ENCODE data around the gene CDPF1. TPM values are rescaled to one million over a fixed set of nuclear protein-coding genes. Genes with fewer than 3 reads are reported as not detected.

The CDPF1 gene
- total RNA-seq, 1 experiment from 2014 or later: 6.3 TPM

- DNase-seq (ENCODE audit: unreplicated experiment): no peak
- no peaks in the 10 kb centered on the region for H3K36me3 Mint-ChIP-seq (ENCODE audit: insufficient read depth, unreplicated experiment)
- intact Hi-C loops (cut with micrococcal nuclease): no loop called here
- no peaks in the 10 kb centered on the region for H3K9me3 Mint-ChIP-seq (ENCODE audit: unreplicated experiment)
- peaks cover 8% of the 10 kb centered on the region for H3K27me3 Mint-ChIP-seq (ENCODE audit: insufficient read depth, unreplicated experiment)
- TSS peak; percentile 35 for BruUV-seq (replicated peaks)
- no peak for TF ChIP-seq CTCF (IDR thresholded peaks at IDR 0.05; ENCODE audit: unreplicated experiment)
- peak overlapping the region; percentile 81 for H3K4me3 Mint-ChIP-seq (ENCODE audit: unreplicated experiment)
- CTCF ChIA-PET: interaction anchor here (0.6 to 1.4 kb wide), 2 partner anchors 10 to 22 kb away, joined by 4 read pairs; no protein-coding TSS in a partner anchor
- H3K27ac Mint-ChIP-seq (ENCODE audit: low read depth, unreplicated experiment): no peak overlapping the region
- POLR2A ChIA-PET: interaction anchor here (0.7 to 1.8 kb wide), 2 partner anchors 15 to 115 kb away, joined by 3 to 6 read pairs; no protein-coding TSS in a partner anchor
- H3K4me1 Mint-ChIP-seq (ENCODE audit: insufficient read depth, unreplicated experiment): peaks cover 5% of the 10 kb centered on the region
Observed at GRCh38 chr22:46251816-46252380, 1.8 kb upstream of the CDPF1 start.

- H3K4me1 Mint-ChIP-seq (ENCODE audit: insufficient read depth, unreplicated experiment): peaks cover 5% of the 10 kb centered on the region
- H3K36me3 Mint-ChIP-seq (ENCODE audit: insufficient read depth, unreplicated experiment): no peaks in the 10 kb centered on the region
- BruUV-seq (replicated peaks): no TSS peak
- DNase-seq (ENCODE audit: unreplicated experiment): no peak
- ChIA-PET CTCF (interaction anchor here (1.4 kb wide), 1 partner anchor 10 kb away, joined by 4 read pairs; no protein-coding TSS in a partner anchor), POLR2A (interaction anchor here (1.2 to 2.8 kb wide), 4 partner anchors 9 to 29 kb away, joined by 3 to 29 read pairs (median 4); partner anchors contain the start of gene TTC38)
- no peaks in the 10 kb centered on the region for H3K9me3 Mint-ChIP-seq (ENCODE audit: unreplicated experiment)
- no peak overlapping the region for H3K27ac Mint-ChIP-seq (ENCODE audit: low read depth, unreplicated experiment)
- peaks cover 2% of the 10 kb centered on the region for H3K27me3 Mint-ChIP-seq (ENCODE audit: insufficient read depth, unreplicated experiment)
- H3K4me3 Mint-ChIP-seq (ENCODE audit: unreplicated experiment): peak overlapping the region; percentile 81
- intact Hi-C loops (cut with micrococcal nuclease): no loop called here
- TF ChIP-seq CTCF (IDR thresholded peaks at IDR 0.05; ENCODE audit: unreplicated experiment): no peak
Observed at GRCh38 chr22:46251266-46251665, 1.2 kb upstream of the CDPF1 start.

GRCh38 chr22:46250783-46251125 is 661 bp upstream of the CDPF1 start:
- no peak for TF ChIP-seq CTCF (IDR thresholded peaks at IDR 0.05; ENCODE audit: unreplicated experiment)
- Mint-ChIP-seq H3K4me3 (ENCODE audit: unreplicated experiment) (peak overlapping the region; percentile 81), H3K27ac (ENCODE audit: low read depth, unreplicated experiment) (peak overlapping the region; percentile 19), H3K4me1 (ENCODE audit: insufficient read depth, unreplicated experiment) (peaks cover 5% of the 10 kb centered on the region), H3K27me3 (ENCODE audit: insufficient read depth, unreplicated experiment) (no peaks in the 10 kb centered on the region), H3K9me3 (ENCODE audit: unreplicated experiment) (no peaks in the 10 kb centered on the region), H3K36me3 (ENCODE audit: insufficient read depth, unreplicated experiment) (no peaks in the 10 kb centered on the region)
- ChIA-PET CTCF (interaction anchor here (0.7 to 1.4 kb wide), 4 partner anchors 11 to 701 kb away, joined by 3 to 4 read pairs (median 4); no protein-coding TSS in a partner anchor), POLR2A (interaction anchor here (0.9 to 2.8 kb wide), 11 partner anchors 8 to 245 kb away, joined by 3 to 29 read pairs (median 4); partner anchors contain the start of genes GTSE1 and TTC38)
- DNase-seq (ENCODE audit: unreplicated experiment): no peak
- intact Hi-C loops (cut with micrococcal nuclease): no loop called here
- no TSS peak for BruUV-seq (replicated peaks)

- Mint-ChIP-seq H3K4me3 (ENCODE audit: unreplicated experiment) (no peak overlapping the region), H3K27ac (ENCODE audit: low read depth, unreplicated experiment) (no peak overlapping the region), H3K4me1 (ENCODE audit: insufficient read depth, unreplicated experiment) (peaks cover 5% of the 10 kb centered on the region), H3K36me3 (ENCODE audit: insufficient read depth, unreplicated experiment) (peaks cover 4% of the 10 kb centered on the region), H3K9me3 (ENCODE audit: unreplicated experiment) (no peaks in the 10 kb centered on the region), H3K27me3 (ENCODE audit: insufficient read depth, unreplicated experiment) (no peaks in the 10 kb centered on the region)
- DNase-seq (ENCODE audit: unreplicated experiment): no peak
- POLR2A ChIA-PET: interaction anchor here (0.6 kb wide), 2 partner anchors 11 to 20 kb away, joined by 3 read pairs; partner anchors contain the start of gene TTC38
- TF ChIP-seq CTCF (IDR thresholded peaks at IDR 0.05; ENCODE audit: unreplicated experiment): no peak
- intact Hi-C loops (cut with micrococcal nuclease): no loop called here
- BruUV-seq (replicated peaks): no TSS peak
- CTCF ChIA-PET: interaction anchor here (0.9 kb wide), 1 partner anchor 10 kb away, joined by 4 read pairs; no protein-coding TSS in a partner anchor
Observed at GRCh38 chr22:46247443-46247975, 2.6 kb downstream of the CDPF1 start.

Measured in MCF 10A (cell line).